ENCODE results near the gene OPALIN.

GRCh38 chr10:96337106-96337505, 21.7 kb downstream of the OPALIN start:
- TF ChIP-seq CTCF (IDR thresholded peaks at IDR 0.05; ENCODE audit: poor library complexity): no peak
- no peak for TF ChIP-seq EZH2phosphoT487 (IDR thresholded peaks at IDR 0.05; ENCODE audit: low read depth, severe bottlenecking, unreplicated experiment)
- TF ChIP-seq EZH2 (IDR thresholded peaks at IDR 0.05; ENCODE audit: borderline replicate concordance): no peak

All from hepatocyte (in vitro differentiated cells).